ENCODE results near the gene WDPCP.

GRCh38 chr2:63613391-63613901 is 25.2 kb upstream of the WDPCP start:
- no peak for TF ChIP-seq TOX (CRISPR knock-in tag; IDR thresholded peaks at IDR 0.05; ENCODE audit: borderline replicate concordance)
- no peak for TF ChIP-seq TCF4 (CRISPR knock-in tag; IDR thresholded peaks at IDR 0.05; ENCODE audit: borderline replicate concordance)
- no peak for TF ChIP-seq ZC3H10 (CRISPR knock-in tag; IDR thresholded peaks at IDR 0.05)
- TF ChIP-seq ARNTL (CRISPR knock-in tag; IDR thresholded peaks at IDR 0.05; ENCODE audit: borderline replicate concordance, low read depth), result no peak
- no peak for TF ChIP-seq PATZ1 (CRISPR knock-in tag; IDR thresholded peaks at IDR 0.05; ENCODE audit: borderline replicate concordance)
- TF ChIP-seq ZFP30 (CRISPR knock-in tag; IDR thresholded peaks at IDR 0.05), result no peak
